NT2/D1 (cell line): ENCODE results near the gene UMODL1.

Source experiments
- DNase-seq: peaks from one replicate; pipeline ENCODE4 v3.0.0-alpha.2; 2011; ENCODE audit warnings: low read depth, low spot score
- H3K27me3 ChIP-seq: 2 replicates; pipeline ENCODE4 v1.6.0; 2011; ENCODE audit warnings: mild to moderate bottlenecking; ENCODE audit not compliant: insufficient read length, insufficient read depth
- H3K36me3 ChIP-seq: 2 replicates; pipeline ENCODE4 v1.6.1; 2011; ENCODE audit warnings: mild to moderate bottlenecking, low read length, mixed read lengths; ENCODE audit not compliant: insufficient read depth, insufficient read length
- H3K4me1 ChIP-seq: 2 replicates; pipeline ENCODE4 v1.5.1; 2011; ENCODE audit not compliant: insufficient read depth, insufficient read length
- H3K4me3 ChIP-seq: 2 replicates; pipeline ENCODE4 v1.5.1; 2011; ENCODE audit warnings: low read depth; ENCODE audit not compliant: insufficient read length
- H3K9ac ChIP-seq: 2 replicates; pipeline ENCODE4 v1.6.0; 2011; ENCODE audit warnings: low read depth; ENCODE audit not compliant: insufficient read length
- H3K9me3 ChIP-seq: 2 replicates; pipeline ENCODE4 v1.5.1; 2011; ENCODE audit warnings: mild to moderate bottlenecking, low read length; ENCODE audit not compliant: insufficient read depth
- SUZ12 ChIP-seq: IDR thresholded peaks from 2 replicates; pipeline ENCODE4 v1.6.1; 2011; ENCODE audit not compliant: insufficient read length, insufficient read depth; ENCODE audit errors: extremely low read depth
- YY1 ChIP-seq: IDR thresholded peaks from 2 replicates; pipeline ENCODE4 v1.6.1; 2011; ENCODE audit not compliant: insufficient read length, insufficient read depth
- ZNF274 ChIP-seq: IDR thresholded peaks from 2 replicates; pipeline ENCODE4 v1.6.1; 2011; ENCODE audit warnings: mild to moderate bottlenecking, low read depth, low read length

Gene UMODL1

DNA sequence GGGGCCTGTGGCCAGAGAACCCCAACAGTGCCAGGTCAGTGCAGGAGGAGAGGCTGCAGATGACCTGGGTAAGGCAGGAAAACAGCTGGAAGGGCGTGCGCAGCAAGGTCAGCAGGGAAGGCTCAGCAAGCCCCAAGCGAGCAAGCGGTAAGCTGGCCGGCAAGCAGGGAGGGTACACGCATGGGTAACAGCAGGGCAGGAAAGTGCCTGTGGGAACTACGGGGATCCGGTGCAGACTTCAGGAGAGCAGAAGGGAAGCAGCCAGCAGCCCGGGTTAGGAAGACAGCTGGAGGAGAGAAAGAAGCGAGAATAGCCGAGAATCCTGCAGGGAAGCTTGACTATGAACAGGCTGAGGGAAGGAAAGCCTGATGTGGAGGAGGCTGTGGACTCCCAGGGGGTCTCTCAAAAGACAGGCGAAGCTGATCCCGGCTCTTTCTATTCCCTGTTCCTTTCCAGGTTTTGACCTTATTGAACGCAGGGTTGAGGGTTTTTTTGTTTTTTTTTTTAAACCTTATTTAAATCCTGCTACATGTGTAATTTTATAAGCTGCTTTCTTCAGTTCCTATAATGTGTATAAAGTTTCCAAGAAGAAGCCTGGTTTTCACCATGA lies 20.9 kb downstream of the UMODL1 start:
- no peaks in the 10 kb centered on the region for H3K4me1 ChIP-seq
- H3K9me3 ChIP-seq = peaks cover 16% of the 10 kb centered on the region
- no peaks in the 10 kb centered on the region for H3K36me3 ChIP-seq

GRCh38 chr21:42092771-42093170 lies 21.7 kb downstream of the UMODL1 start:
- Histone ChIP-seq H3K9ac (no peak overlapping the region), H3K36me3 (no peaks in the 10 kb centered on the region), H3K4me1 (no peaks in the 10 kb centered on the region), H3K27me3 (no peaks in the 10 kb centered on the region), H3K9me3 (peaks cover 16% of the 10 kb centered on the region), H3K4me3 (no peak overlapping the region)
- DNase-seq = no peak
- TF ChIP-seq YY1 = no peak
- no peak for TF ChIP-seq SUZ12
- TF ChIP-seq ZNF274 = no peak

More for the DNA sequence above, 20.9 kb downstream of the UMODL1 start:
- DNase-seq = no peak
- TF ChIP-seq ZNF274 = no peak
- TF ChIP-seq SUZ12 = no peak
- TF ChIP-seq YY1 = no peak
- no peak overlapping the region for H3K9ac ChIP-seq
- no peaks in the 10 kb centered on the region for H3K27me3 ChIP-seq
- no peak overlapping the region for H3K4me3 ChIP-seq

DNA sequence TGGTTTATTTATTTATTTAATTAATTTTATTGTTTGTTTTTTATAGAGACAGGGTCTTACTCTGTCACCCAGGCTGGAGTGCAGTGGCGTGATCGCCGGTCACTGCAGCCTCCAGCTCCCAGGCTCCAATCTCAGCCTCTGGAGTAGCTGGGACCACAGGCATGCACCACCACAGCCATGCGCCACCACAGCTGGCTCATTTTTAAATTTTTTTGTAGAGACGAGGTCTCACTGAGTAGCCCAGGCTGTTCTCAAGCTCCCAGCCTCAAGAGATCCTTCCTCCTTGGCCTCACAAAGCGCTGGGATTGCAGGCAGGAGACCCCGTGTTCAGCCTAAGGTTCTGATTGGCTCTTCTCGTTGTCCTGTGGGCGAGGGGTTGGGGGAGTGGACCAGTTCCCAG lies 22.1 kb downstream of the UMODL1 start:
- no peaks in the 10 kb centered on the region for H3K4me1 ChIP-seq
- TF ChIP-seq SUZ12 (no peak), ZNF274 (no peak), YY1 (no peak)

DNA sequence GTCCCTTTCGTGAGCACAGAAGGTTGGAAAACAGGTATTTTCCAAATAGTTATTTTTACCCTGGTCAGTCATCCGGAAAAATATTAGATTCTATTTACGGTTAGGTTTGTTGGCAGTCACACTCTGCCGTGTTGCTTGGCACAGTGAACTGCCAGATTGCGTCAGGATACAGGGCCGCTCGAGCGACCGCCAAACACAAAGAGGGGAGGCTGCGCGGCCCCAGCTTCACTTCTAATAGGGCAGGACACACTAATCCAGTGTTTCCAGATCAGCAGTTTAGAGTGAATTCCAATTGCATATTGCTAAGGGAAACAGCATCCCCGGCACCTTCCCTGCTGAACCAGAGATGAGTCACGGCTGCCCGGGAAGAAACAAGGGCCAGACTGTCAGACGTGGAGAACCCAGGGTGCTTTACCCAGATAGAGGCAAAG lies 22.9 kb downstream of the UMODL1 start:
- peaks cover 16% of the 10 kb centered on the region for H3K9me3 ChIP-seq
- no peaks in the 10 kb centered on the region for H3K36me3 ChIP-seq
- TF ChIP-seq YY1 (no peak), ZNF274 (no peak), SUZ12 (no peak)
- H3K27me3 ChIP-seq = no peaks in the 10 kb centered on the region
- no peak for DNase-seq
- no peaks in the 10 kb centered on the region for H3K4me1 ChIP-seq
- H3K4me3 ChIP-seq = no peak overlapping the region
- no peak overlapping the region for H3K9ac ChIP-seq

More for the DNA sequence above, 22.1 kb downstream of the UMODL1 start:
- H3K4me3 ChIP-seq = no peak overlapping the region
- no peak overlapping the region for H3K9ac ChIP-seq
- peaks cover 16% of the 10 kb centered on the region for H3K9me3 ChIP-seq
- H3K27me3 ChIP-seq = no peaks in the 10 kb centered on the region
- no peak for DNase-seq
- H3K36me3 ChIP-seq = no peaks in the 10 kb centered on the region

GRCh38 chr21:42094811-42095210 lies 23.7 kb downstream of the UMODL1 start:
- no peak overlapping the region for H3K9ac ChIP-seq
- no peaks in the 10 kb centered on the region for H3K4me1 ChIP-seq
- no peak overlapping the region for H3K4me3 ChIP-seq
- TF ChIP-seq SUZ12 (no peak), YY1 (no peak), ZNF274 (no peak)
- H3K36me3 ChIP-seq = no peaks in the 10 kb centered on the region
- H3K27me3 ChIP-seq = no peaks in the 10 kb centered on the region
- DNase-seq = no peak
- H3K9me3 ChIP-seq = peaks cover 16% of the 10 kb centered on the region

DNA sequence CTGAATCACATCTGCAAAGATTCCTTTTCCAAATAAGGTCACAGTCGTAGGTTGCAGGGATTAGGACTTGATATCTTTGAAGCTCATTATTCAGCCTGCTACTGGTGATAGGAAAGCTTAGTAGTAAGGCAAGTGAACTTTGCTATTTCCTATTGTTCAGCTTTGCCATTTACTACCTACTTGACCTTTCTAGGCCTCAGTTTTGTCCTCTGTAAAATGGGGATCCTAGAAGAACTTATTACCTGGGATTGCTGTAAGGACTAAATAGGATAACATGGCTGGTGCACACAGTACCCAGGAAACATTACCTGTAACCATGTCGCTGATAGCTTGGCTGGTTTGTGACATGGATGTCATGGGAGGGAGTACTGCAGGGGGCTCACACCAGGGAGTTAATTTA lies 24.5 kb downstream of the UMODL1 start:
- Histone ChIP-seq H3K36me3 (no peaks in the 10 kb centered on the region), H3K9me3 (peaks cover 16% of the 10 kb centered on the region), H3K4me1 (no peaks in the 10 kb centered on the region), H3K27me3 (no peaks in the 10 kb centered on the region), H3K9ac (no peak overlapping the region), H3K4me3 (no peak overlapping the region)
- no peak for DNase-seq
- TF ChIP-seq SUZ12 (no peak), ZNF274 (no peak), YY1 (no peak)

DNA sequence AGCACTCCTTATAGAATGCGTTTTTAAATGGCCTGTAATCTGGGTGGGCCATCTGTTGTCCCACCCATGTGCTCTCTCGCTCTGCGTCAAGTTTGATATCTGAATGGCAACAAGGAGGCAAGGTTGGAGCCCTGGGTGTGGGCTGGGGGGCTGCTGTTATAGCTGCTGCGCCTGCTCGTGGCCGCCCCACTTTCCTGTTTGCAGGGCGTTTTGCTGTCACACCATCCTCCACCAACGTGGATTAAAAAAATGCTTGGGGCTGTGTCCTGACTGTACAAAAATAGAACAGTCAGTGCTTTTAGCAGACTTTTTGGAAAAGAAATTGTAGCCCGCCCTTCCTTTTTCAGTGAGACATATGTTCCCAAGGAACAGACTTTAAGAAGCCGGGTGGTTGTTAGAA lies 25.4 kb downstream of the UMODL1 start:
- H3K4me1 ChIP-seq = no peaks in the 10 kb centered on the region
- no peak overlapping the region for H3K9ac ChIP-seq
- DNase-seq = no peak
- no peaks in the 10 kb centered on the region for H3K36me3 ChIP-seq
- no peak overlapping the region for H3K4me3 ChIP-seq
- peaks cover 16% of the 10 kb centered on the region for H3K9me3 ChIP-seq
- no peaks in the 10 kb centered on the region for H3K27me3 ChIP-seq
- TF ChIP-seq SUZ12 (no peak), YY1 (no peak), ZNF274 (no peak)

GRCh38 chr21:42097274-42097673 lies 26.2 kb downstream of the UMODL1 start:
- Histone ChIP-seq H3K4me3 (no peak overlapping the region), H3K9me3 (peaks cover 16% of the 10 kb centered on the region), H3K4me1 (no peaks in the 10 kb centered on the region), H3K36me3 (no peaks in the 10 kb centered on the region), H3K27me3 (no peaks in the 10 kb centered on the region), H3K9ac (no peak overlapping the region)
- TF ChIP-seq SUZ12 = no peak
- no peak for TF ChIP-seq ZNF274
- no peak for TF ChIP-seq YY1
- no peak for DNase-seq
